ENCODE results near the gene SCN8A. TPM values are rescaled to one million over a fixed set of nuclear protein-coding genes. Genes with fewer than 3 reads are reported as not detected.

SCN8A gene
- 21.8 and 37.7 TPM in 2 replicates for total RNA-seq

DNA sequence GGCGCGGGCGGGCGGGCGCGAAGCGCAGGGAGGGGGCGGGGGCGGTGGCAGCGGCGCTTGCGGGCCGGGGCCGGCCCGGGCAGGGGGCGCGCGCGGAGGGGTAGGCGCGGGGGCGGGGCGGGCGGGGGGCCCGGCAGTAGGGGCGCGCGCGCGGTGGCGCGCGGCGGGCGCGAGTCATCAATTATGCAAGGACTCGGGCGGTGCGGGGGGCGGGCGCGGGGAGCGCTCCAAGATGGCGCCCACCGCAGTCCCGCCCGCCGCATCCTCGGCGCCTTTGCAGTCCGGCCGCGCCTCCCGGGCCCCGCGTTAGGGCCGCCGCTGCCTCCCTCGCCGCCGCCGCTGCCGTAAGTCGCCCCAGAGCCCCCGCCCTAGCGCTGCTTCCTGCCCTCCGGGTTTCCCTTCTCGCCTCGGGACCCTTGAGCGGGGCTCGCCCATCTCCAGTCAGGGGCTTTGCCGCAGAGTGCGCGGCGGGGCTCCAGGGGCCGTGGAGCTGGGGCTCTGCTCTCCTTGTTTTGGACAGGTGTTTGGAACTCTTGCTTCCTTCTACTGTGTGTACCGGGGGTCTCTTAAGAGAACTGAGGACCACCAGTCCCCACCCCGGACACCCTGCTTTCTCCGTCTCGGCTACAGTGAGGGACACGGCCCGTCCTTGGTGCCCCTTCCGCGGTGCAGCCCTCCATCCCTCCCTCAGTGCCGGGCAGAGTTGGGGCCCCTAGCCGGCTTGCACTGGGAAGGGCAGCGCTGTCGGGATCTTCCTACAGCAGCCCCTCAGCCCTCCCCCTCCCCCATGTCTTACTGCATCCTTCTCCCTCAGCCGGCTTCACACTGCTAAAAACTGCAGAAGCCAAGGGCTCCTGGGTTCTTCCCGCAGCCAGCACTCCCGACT is at the start of gene SCN8A:
Gene SCN8A (plus strand): TSS at position 218 of the 886 bp plus-strand sequence. CDS start 71,585 bp downstream, outside the sequence.

DNA sequence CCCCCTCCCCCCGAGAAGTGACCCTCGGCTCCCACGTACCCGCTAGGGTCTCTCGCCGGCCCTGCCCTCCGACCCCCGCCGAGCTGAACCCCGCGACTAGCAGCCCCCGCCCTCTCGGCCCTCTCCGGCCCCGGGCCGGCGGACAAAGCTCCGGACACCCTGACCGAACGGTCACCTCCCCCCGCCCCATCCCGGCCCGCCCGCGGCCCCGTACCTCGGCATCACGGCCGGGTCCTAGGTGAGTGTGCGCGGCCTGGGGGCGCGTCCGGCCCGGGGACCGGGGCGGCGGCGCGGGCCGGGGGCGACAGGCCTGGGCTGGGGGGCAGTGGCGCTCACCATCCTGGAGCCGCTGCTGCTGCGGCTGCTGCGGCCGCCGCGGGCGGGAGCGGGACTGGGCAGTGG is 257.3 kb downstream of the SCN8A start, which contains the start of gene FIGNL2:
Gene FIGNL2 (minus strand): TSS at position 393 of the 402 bp plus-strand sequence. CDS start 26,305 bp downstream, outside the sequence.

Other genes starting within 250 kb of the SCN8A start
- gene CELA1, start 244.6 kb upstream of the SCN8A start, total RNA-seq = not detected in 2 replicates
- 58.3 and 72.1 TPM in 2 replicates for gene GALNT6, start 199.8 kb upstream of the SCN8A start, total RNA-seq
- 5.2 and 5.5 TPM in 2 replicates for gene SLC4A8, start 166.4 kb upstream of the SCN8A start, total RNA-seq

Data from thoracic aorta endothelial cell (primary cell).